Mucosa of descending colon (tissue), 3 donors: ENCODE results near the gene CRPPA. TPM values are rescaled to one million over a fixed set of nuclear protein-coding genes. Genes with fewer than 3 reads are reported as not detected.

ENCODE experiments used
- ATAC-seq: fragments of 200-7000 bp; cut with Tn5 transposase; one replicate; pipeline ENCODE4 v1.9.1; 2020; ENCODE audit warnings: mild to moderate bottlenecking, moderate library complexity
- DNase-seq, 3 donors: peaks; one replicate each; pipeline ENCODE4 v3.0.0-alpha.2; 2020
- H3K36me3 ChIP-seq: fragments of 200-600 bp; one replicate; pipeline ENCODE4 v1.8.0; 2021; ENCODE audit warnings: low read depth, mild to moderate bottlenecking
- H3K4me1 ChIP-seq: fragments of 200-600 bp; one replicate; pipeline ENCODE4 v1.8.0; 2021; ENCODE audit warnings: low read depth, mild to moderate bottlenecking
- H3K4me3 ChIP-seq: fragments of 200-600 bp; one replicate; pipeline ENCODE4 v1.8.0; 2021; ENCODE audit warnings: mild to moderate bottlenecking
- H3K9me3 ChIP-seq: fragments of 200-600 bp; one replicate; pipeline ENCODE4 v1.8.0; 2021; ENCODE audit warnings: mild to moderate bottlenecking
- CTCF ChIP-seq: fragments of 200-600 bp; IDR thresholded peaks from one replicate; pipeline ENCODE4 v1.8.0; 2022; ENCODE audit warnings: antibody characterized with exemption, mild to moderate bottlenecking
- intact Hi-C, 2 donors: fragments of 100-400 bp; cut with DNase I in 1 of 2; cut with micrococcal nuclease in 1 of 2; formaldehyde crosslinking; loops; one replicate each; pipeline versions ENCODE4 v1.11.0 to v1.11.1; 2022; cut with DNase I, micrococcal nuclease
- long read RNA-seq, 2 donors: library from polyadenylated mRNA; unstranded; transcript quantifications; one replicate each; pipeline ENCODE4 v2.0.0, GENCODE V29; 2019 to 2021
- total RNA-seq, 3 donors: library from RNA; stranded (reverse); fragmentation: NEBNext Ultra II Directional in 2 of 3; extraction: Animal tissue kit (Norgen Biotek cat#: 25700) in 2 of 3; gene quantifications; one replicate each; pipeline versions ENCODE4 v1.2.1 to v1.2.4, GENCODE V29; 2021 to 2023
- donor health status: DM: no; HTN: no; CAD: no; lungs with moderate emphysema.
- donor health status: DM: no; HTN: no; CAD: no.
- donor health status: DM: no; HTN: yes; CAD: no.

The CRPPA gene
- total RNA-seq: 1 to 10 TPM; 2.8 to 7.2 (median 2.9) TPM
- long read RNA-seq, donor 1, partial matches to known transcripts: 1 of 2 reads
- long read RNA-seq, donor 1, other reads (novel, unspliced or antisense): 1 of 2 reads
- long read RNA-seq, donor 2: 0 reads

GRCh38 chr7:16421333-16422102 is at the start of gene CRPPA:
Gene CRPPA, minus strand, starts transcription at chr7:16421538. Its CDS starts 216 bp downstream, at chr7:16421322.
- H3K9me3 ChIP-seq: no peaks in the 10 kb centered on the region
- H3K4me1 ChIP-seq: peaks cover 13% of the 10 kb centered on the region
- peak; percentile 66 for ATAC-seq
- TF ChIP-seq CTCF: no peak
- intact Hi-C loops: no loop called here
- no peaks in the 10 kb centered on the region for H3K36me3 ChIP-seq
- DNase-seq: peak; percentile 42 to 72 (median 55)
- peak within 1 kb of the TSS; percentile 40 for H3K4me3 ChIP-seq

- TF ChIP-seq CTCF: no peak
- Histone ChIP-seq H3K4me1 (peaks cover 9% of the 10 kb centered on the region), H3K36me3 (no peaks in the 10 kb centered on the region), H3K4me3 (no peak within 1 kb of the TSS), H3K9me3 (no peaks in the 10 kb centered on the region)
- ATAC-seq (peak; percentile 88), DNase-seq (peak in 2 of 3 donors; percentile 39 to 45)
- intact Hi-C loops: no loop called here
Observed at GRCh38 chr7:16465469-16466361, 44.4 kb upstream of the CRPPA start, which contains the start of gene SOSTDC1. Gene SOSTDC1, minus strand, starts transcription at chr7:16465738. Its CDS starts 70 bp downstream, at chr7:16465668.

- Histone ChIP-seq H3K9me3 (no peaks in the 10 kb centered on the region), H3K4me3 (no peak overlapping the region), H3K4me1 (peaks cover 9% of the 10 kb centered on the region), H3K36me3 (no peaks in the 10 kb centered on the region)
- ATAC-seq (no peak), DNase-seq (no peak)
- TF ChIP-seq CTCF: no peak
- intact Hi-C loops: no loop called here
Observed at GRCh38 chr7:16463949-16464715, 42.8 kb upstream of the CRPPA start.

GRCh38 chr7:16463520-16463919 is 42.2 kb upstream of the CRPPA start:
- ATAC-seq (no peak), DNase-seq (no peak)
- Histone ChIP-seq H3K4me3 (no peak overlapping the region), H3K4me1 (peaks cover 9% of the 10 kb centered on the region), H3K9me3 (no peaks in the 10 kb centered on the region), H3K36me3 (no peaks in the 10 kb centered on the region)
- intact Hi-C loops: no loop called here
- no peak for TF ChIP-seq CTCF

GRCh38 chr7:16462431-16462889 is 41.1 kb upstream of the CRPPA start:
- ATAC-seq: no peak

More at GRCh38 chr7:16462431-16462889, 41.1 kb upstream of the CRPPA start:
- Histone ChIP-seq H3K4me1 (peaks cover 9% of the 10 kb centered on the region), H3K4me3 (no peak overlapping the region), H3K36me3 (no peaks in the 10 kb centered on the region), H3K9me3 (no peaks in the 10 kb centered on the region)
- intact Hi-C loops: no loop called here
- TF ChIP-seq CTCF: no peak
- no peak for DNase-seq
